Activated CD8-positive, alpha-beta T cell treated with anti-CD3 and anti-CD28 coated beads, Interleukin-2, amount 10 ng/mL, durations not matched to agents 7 days and 5 days (primary cell): Measurements from ENCODE around the gene VCX2. TPM values are rescaled to one million over a fixed set of nuclear protein-coding genes. Genes with fewer than 3 reads are reported as not detected.

Source experiments
- microRNA-seq: library from miRNA; unstranded; fragments of <30 nt; microRNA quantifications from one replicate; pipeline ENCODE4 v1.2.0, GENCODE V29; 2022
- total RNA-seq, 2 experiments: library from RNA; stranded (reverse); gene quantifications; one replicate each; pipeline ENCODE4 v1.2.3, GENCODE V29; 2021

VCX2 gene
- total RNA-seq, 2 experiments from 2014 or later = not detected

Small RNAs within 50 kb of the gene (microRNA-seq; reads per million reads assigned to microRNA genes)
- gene MIR651 = 122 reads per million, percentile 63 among the genes with 10 or more reads in this experiment

Other genes with a start within 250 kb of the VCX2 start
- 1 to 10 TPM; 6.0 to 7.7 TPM for gene PNPLA4, start 243.9 kb downstream of the VCX2 start, total RNA-seq